H9 (cell line): ENCODE measurements around the gene ANKRD55. TPM values are rescaled to one million over a fixed set of nuclear protein-coding genes. Genes with fewer than 3 reads are reported as not detected.

Source experiments
- DNase-seq: peaks from one replicate; pipeline ENCODE4 v3.0.0-alpha.2; 2017
- H2AFZ ChIP-seq: one replicate; pipeline ENCODE4 v1.6.1; 2013; ENCODE audit warnings: mild to moderate bottlenecking, low read length, control low read depth, moderate library complexity
- H2AK5ac ChIP-seq: 2 replicates; pipeline ENCODE4 v1.6.1; 2013; ENCODE audit warnings: low read length, control low read depth, mixed read lengths; ENCODE audit not compliant: insufficient read length
- H2BK120ac ChIP-seq: one replicate; pipeline ENCODE4 v1.6.1; 2013; ENCODE audit warnings: low read depth, mild to moderate bottlenecking, low read length, control low read depth, inconsistent platforms; ENCODE audit not compliant: poor library complexity, severe bottlenecking
- H2BK12ac ChIP-seq: 2 replicates; pipeline ENCODE4 v1.6.1; 2013; ENCODE audit warnings: low read length, control low read depth, mixed read lengths, low read depth; ENCODE audit not compliant: insufficient read length
- H2BK15ac ChIP-seq: 2 replicates; pipeline ENCODE4 v1.6.1; 2013; ENCODE audit warnings: low read depth, low read length, control low read depth
- H2BK20ac ChIP-seq: one replicate; pipeline ENCODE4 v1.6.1; 2013; ENCODE audit warnings: low read depth, mild to moderate bottlenecking, low read length, control low read depth, inconsistent platforms; ENCODE audit not compliant: poor library complexity, severe bottlenecking
- H2BK5ac ChIP-seq: 2 replicates; pipeline ENCODE4 v1.6.1; 2013; ENCODE audit warnings: low read length, control low read depth, mixed read lengths; ENCODE audit not compliant: insufficient read length
- H3K14ac ChIP-seq: 2 replicates; pipeline ENCODE4 v1.6.1; 2013; ENCODE audit warnings: low read length, control low read depth; ENCODE audit not compliant: insufficient read depth
- H3K18ac ChIP-seq: 2 replicates; pipeline ENCODE4 v1.6.1; 2013; ENCODE audit warnings: low read depth, mild to moderate bottlenecking, mixed read lengths, low read length, control low read depth; ENCODE audit not compliant: insufficient read length
- H3K23ac ChIP-seq: 2 replicates; pipeline ENCODE4 v1.6.1; 2013; ENCODE audit warnings: low read length, control low read depth, mixed read lengths, low read depth; ENCODE audit not compliant: insufficient read length
- H3K23me2 ChIP-seq: 2 replicates; pipeline ENCODE4 v1.6.1; 2013; ENCODE audit warnings: low read depth, mild to moderate bottlenecking, mixed read lengths, low read length, control low read depth; ENCODE audit not compliant: insufficient read length, poor library complexity, severe bottlenecking
- H3K27ac ChIP-seq: 2 replicates; pipeline ENCODE4 v1.5.1; 2013; ENCODE audit warnings: low read length, control low read depth, mixed read lengths, low read depth; ENCODE audit not compliant: insufficient read length
- H3K27me3 ChIP-seq: 2 replicates; pipeline ENCODE4 v1.6.1; 2013; ENCODE audit warnings: low read length, control low read depth, inconsistent platforms; ENCODE audit not compliant: insufficient read depth
- H3K4ac ChIP-seq: 2 replicates; pipeline ENCODE4 v1.6.1; 2013; ENCODE audit warnings: low read depth, mild to moderate bottlenecking, control low read depth, inconsistent platforms, low read length, moderate library complexity
- H3K4me1 ChIP-seq: 2 replicates; pipeline ENCODE4 v1.6.1; 2013; ENCODE audit warnings: low read length, control low read depth, inconsistent platforms; ENCODE audit not compliant: insufficient read depth
- H3K4me2 ChIP-seq: 2 replicates; pipeline ENCODE4 v1.6.1; 2013; ENCODE audit warnings: low read length, control low read depth, mixed read lengths; ENCODE audit not compliant: insufficient read length, insufficient read depth
- H3K56ac ChIP-seq: 2 replicates; pipeline ENCODE4 v1.6.1; 2013; ENCODE audit warnings: low read depth, mild to moderate bottlenecking, mixed read lengths, low read length, control low read depth; ENCODE audit not compliant: insufficient read length
- H3K79me1 ChIP-seq: 2 replicates; pipeline ENCODE4 v1.6.1; 2013; ENCODE audit warnings: low read depth, mild to moderate bottlenecking, moderate library complexity, low read length, control low read depth, inconsistent platforms; ENCODE audit not compliant: insufficient read depth, poor library complexity, severe bottlenecking
- H3K79me2 ChIP-seq: 2 replicates; pipeline ENCODE4 v1.6.1; 2013; ENCODE audit warnings: low read length, control low read depth, inconsistent platforms; ENCODE audit not compliant: insufficient read depth
- H3K9ac ChIP-seq: 2 replicates; pipeline ENCODE4 v1.6.1; 2013; ENCODE audit warnings: low read length, control low read depth, mixed read lengths; ENCODE audit not compliant: insufficient read length; ENCODE audit errors: extremely low read depth
- H3K9me3 ChIP-seq: one replicate; pipeline ENCODE4 v1.6.1; 2013; ENCODE audit warnings: low read depth, low read length, inconsistent platforms; ENCODE audit not compliant: control insufficient read depth
- H3T11ph ChIP-seq: one replicate; pipeline ENCODE4 v1.6.1; 2013; ENCODE audit warnings: mild to moderate bottlenecking, low read length, control low read depth, inconsistent platforms
- H4K20me1 ChIP-seq: one replicate; pipeline ENCODE4 v1.6.1; 2013; ENCODE audit not compliant: control insufficient read depth, insufficient read length, insufficient read depth
- H4K5ac ChIP-seq: 2 replicates; pipeline ENCODE4 v1.6.1; 2013; ENCODE audit warnings: low read depth, mild to moderate bottlenecking, mixed read lengths, low read length, control low read depth; ENCODE audit not compliant: insufficient read length
- H4K8ac ChIP-seq: replicated peaks from 2 replicates; pipeline ENCODE4 v1.6.1; 2013; ENCODE audit warnings: low read length, control low read depth, mixed read lengths, low read depth; ENCODE audit not compliant: insufficient read length
- H4K91ac ChIP-seq: 2 replicates; pipeline ENCODE4 v1.6.1; 2013; ENCODE audit warnings: low read depth, mild to moderate bottlenecking, moderate library complexity, mixed read lengths, low read length, control low read depth; ENCODE audit not compliant: insufficient read length
- H3K27ac Mint-ChIP-seq, 3 experiments: 2 replicates in 2 of 3; 3 replicates in 1 of 3; pipeline ENCODE4 v1.8.0; 2020 to 2021; ENCODE audit warnings: mixed read lengths in 3 of 3, mild to moderate bottlenecking in 1 of 3, moderate library complexity in 1 of 3
- H3K27me3 Mint-ChIP-seq: 2 replicates; pipeline ENCODE4 v1.8.0; 2021; ENCODE audit warnings: low read depth, mild to moderate bottlenecking, moderate library complexity, mixed read lengths
- H3K36me3 Mint-ChIP-seq, 3 experiments: 2 replicates in 2 of 3; 3 replicates in 1 of 3; pipeline ENCODE4 v1.8.0; 2020 to 2021; ENCODE audit warnings: low read depth in 3 of 3, mixed read lengths in 3 of 3; ENCODE audit not compliant: insufficient read depth in 1 of 3
- H3K4me1 Mint-ChIP-seq, 2 experiments: 2 replicates each; pipeline ENCODE4 v1.8.0; 2020; ENCODE audit warnings: mixed read lengths in 2 of 2
- H3K4me3 Mint-ChIP-seq, 2 experiments: 2 replicates in 1 of 2; 3 replicates in 1 of 2; pipeline ENCODE4 v1.8.0; 2020 to 2021; ENCODE audit warnings: mild to moderate bottlenecking in 2 of 2, mixed read lengths in 2 of 2, moderate library complexity in 1 of 2
- H3K9me3 Mint-ChIP-seq, 2 experiments: 2 replicates in 1 of 2; 3 replicates in 1 of 2; pipeline ENCODE4 v1.8.0; 2020; ENCODE audit warnings: mild to moderate bottlenecking in 2 of 2, mixed read lengths in 2 of 2, moderate library complexity in 1 of 2
- CTCF ChIP-seq: fragments of 200-600 bp; sonication (generic); conservative IDR thresholded peaks from 3 replicates; pipeline ENCODE4 v1.8.0; 2021; ENCODE audit warnings: antibody characterized with exemption, mild to moderate bottlenecking
- WGBS: extraction: QIAGEN DNeasy Blood & Tissue Kit; methylation state at CpG from one replicate; pipeline ENCODE4 v1.1.7; 2013; ENCODE audit warnings: missing lambda C conversion rate, low lambda C conversion rate, mixed read lengths; ENCODE audit not compliant: insufficient read length; ENCODE audit errors: extremely low coverage; 5-methylcytosine and 5-hydroxymethylcytosine counted together
- total RNA-seq: library from RNA; stranded (reverse); gene quantifications from 2 replicates; pipeline ENCODE4 v1.2.1, GENCODE V29; 2021

ANKRD55 gene
- total RNA-seq, 1 experiment from 2014 or later: not detected

GRCh38 chr5:56228631-56229030 lies 4.5 kb downstream of the ANKRD55 start:
- Histone ChIP-seq H3K9ac (no peak overlapping the region), H3K27ac (no peak overlapping the region), H4K91ac (no peak overlapping the region), H3K9me3 (no peaks in the 10 kb centered on the region), H3K27me3 (no peaks in the 10 kb centered on the region), H3T11ph (no peak overlapping the region), H3K4me2 (no peak overlapping the region), H2BK5ac (no peak overlapping the region), H2AFZ (no peak overlapping the region), H3K14ac (no peak overlapping the region), H3K23ac (no peak overlapping the region), H2AK5ac (no peak overlapping the region), H3K23me2 (no peaks in the 10 kb centered on the region), H3K79me1 (no peaks in the 10 kb centered on the region), H3K18ac (no peak overlapping the region), H4K20me1 (no peaks in the 10 kb centered on the region), H2BK15ac (no peak overlapping the region), H2BK120ac (no peak overlapping the region), H3K4me1 (no peaks in the 10 kb centered on the region), H3K79me2 (no peaks in the 10 kb centered on the region), H4K5ac (no peak overlapping the region), H4K8ac (no peak overlapping the region), H3K56ac (no peak overlapping the region), H3K4ac (no peak overlapping the region), H2BK20ac (no peak overlapping the region), H2BK12ac (no peak overlapping the region)
- no peaks in the 10 kb centered on the region; a peak in 1 of 7 replicates for H3K36me3 Mint-ChIP-seq
- peaks cover 11 to 12% of the 10 kb centered on the region in 2 experiments; a peak in 3 of 4 replicates for H3K4me1 Mint-ChIP-seq
- H3K4me3 Mint-ChIP-seq: no peak overlapping the region
- DNase-seq: no peak
- WGBS: no CpG with 5 or more reads among the region's 6 CpGs
- no peak for TF ChIP-seq CTCF
- peak overlapping the region in 1 of 3 experiments; percentile 44; a peak in 1 of 7 replicates for H3K27ac Mint-ChIP-seq
- H3K9me3 Mint-ChIP-seq: peaks cover 4 to 10% of the 10 kb centered on the region in 2 experiments; a peak in 3 of 5 replicates
- H3K27me3 Mint-ChIP-seq: no peaks in the 10 kb centered on the region; the same call in 1 of the 2 replicates
